ENCODE data around the gene MAEL.

Gene MAEL

DNA sequence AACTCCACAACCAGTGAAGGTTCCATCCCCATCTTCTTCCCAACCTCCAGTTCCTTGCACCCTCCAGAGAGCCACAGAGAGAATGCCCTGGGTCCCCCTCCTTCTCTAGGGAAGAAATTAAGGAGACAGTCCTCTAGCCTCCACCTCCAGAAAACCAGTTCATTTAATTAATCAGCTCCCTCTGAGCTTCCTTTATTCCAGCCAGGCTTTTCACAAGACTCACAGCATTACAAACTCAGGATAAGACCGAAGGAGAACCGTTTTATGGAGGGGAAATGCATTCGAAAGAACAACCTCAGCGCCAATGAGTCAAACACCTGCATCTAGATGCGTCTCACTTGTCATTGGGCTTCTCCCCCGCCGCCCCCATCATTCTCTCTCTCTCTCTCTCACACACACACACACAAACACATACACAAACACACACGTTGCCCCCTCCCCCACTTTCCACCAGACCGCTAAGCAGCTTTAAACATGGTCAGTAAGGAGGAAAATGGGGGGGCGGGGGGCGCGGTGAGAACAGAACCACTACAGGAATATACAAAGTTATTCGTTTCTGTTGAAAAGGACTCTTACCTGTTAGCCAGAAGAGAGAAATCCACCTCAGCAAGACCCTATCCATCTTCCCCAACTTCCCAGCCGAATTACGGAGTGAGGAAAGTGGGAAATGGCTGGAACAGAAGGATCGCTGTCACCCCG lies 14.3 kb upstream of the MAEL start:
- H3K27ac Mint-ChIP-seq = no peak overlapping the region
- peaks cover 33% of the 10 kb centered on the region for H3K4me1 Mint-ChIP-seq
- H3K4me3 Mint-ChIP-seq = peak overlapping the region; percentile 89
- TF ChIP-seq, protein P1, sequence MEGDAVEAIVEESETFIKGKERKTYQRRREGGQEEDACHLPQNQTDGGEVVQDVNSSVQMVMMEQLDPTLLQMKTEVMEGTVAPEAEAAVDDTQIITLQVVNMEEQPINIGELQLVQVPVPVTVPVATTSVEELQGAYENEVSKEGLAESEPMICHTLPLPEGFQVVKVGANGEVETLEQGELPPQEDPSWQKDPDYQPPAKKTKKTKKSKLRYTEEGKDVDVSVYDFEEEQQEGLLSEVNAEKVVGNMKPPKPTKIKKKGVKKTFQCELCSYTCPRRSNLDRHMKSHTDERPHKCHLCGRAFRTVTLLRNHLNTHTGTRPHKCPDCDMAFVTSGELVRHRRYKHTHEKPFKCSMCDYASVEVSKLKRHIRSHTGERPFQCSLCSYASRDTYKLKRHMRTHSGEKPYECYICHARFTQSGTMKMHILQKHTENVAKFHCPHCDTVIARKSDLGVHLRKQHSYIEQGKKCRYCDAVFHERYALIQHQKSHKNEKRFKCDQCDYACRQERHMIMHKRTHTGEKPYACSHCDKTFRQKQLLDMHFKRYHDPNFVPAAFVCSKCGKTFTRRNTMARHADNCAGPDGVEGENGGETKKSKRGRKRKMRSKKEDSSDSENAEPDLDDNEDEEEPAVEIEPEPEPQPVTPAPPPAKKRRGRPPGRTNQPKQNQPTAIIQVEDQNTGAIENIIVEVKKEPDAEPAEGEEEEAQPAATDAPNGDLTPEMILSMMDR (IDR thresholded peaks at IDR 0.05) = no peak
- no peaks in the 10 kb centered on the region for H3K36me3 Mint-ChIP-seq (ENCODE audit: low read depth)
- no peaks in the 10 kb centered on the region for H3K9me3 Mint-ChIP-seq
- DNase-seq = peak; percentile 18
- H3K27me3 Mint-ChIP-seq (ENCODE audit: low read depth, poor library complexity) = peaks cover 77% of the 10 kb centered on the region

DNA sequence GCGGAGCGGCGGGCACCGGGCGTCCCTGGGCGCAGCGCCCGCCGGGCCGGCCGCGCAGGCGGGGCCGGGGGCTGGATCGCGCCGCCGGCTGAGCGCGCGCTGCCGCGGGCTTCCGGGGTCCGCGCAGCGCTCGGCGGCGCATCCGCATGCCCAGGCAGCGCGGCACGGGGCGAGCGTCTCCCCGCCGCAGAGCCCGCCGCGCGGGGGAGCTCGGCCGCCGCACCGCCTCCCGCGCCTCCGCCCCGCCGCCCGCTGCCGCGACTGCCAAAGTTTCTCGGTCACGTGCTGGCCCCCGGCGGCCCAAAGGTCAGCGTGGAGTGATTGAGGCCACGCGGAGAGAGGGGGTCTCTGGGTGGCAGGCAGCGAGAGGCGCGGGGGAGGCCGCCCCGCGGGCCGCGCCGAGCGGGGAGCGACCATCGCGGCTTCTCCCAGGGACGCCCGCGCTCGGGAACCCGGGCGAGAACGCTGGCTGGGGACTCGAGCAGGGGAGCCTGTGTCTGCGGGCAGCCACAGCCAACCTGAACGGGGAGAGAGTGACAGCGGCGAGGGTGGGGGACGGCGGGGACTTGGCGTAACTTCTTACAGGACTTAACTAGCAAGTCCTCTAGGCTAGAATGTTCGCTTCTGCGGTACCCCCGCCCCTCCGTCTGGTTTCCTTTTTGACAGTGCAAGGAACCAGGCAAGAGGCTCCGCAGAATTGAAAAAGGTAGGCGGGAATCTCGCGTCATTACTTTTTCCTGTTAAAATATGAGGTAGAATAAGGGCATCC lies 13.5 kb upstream of the MAEL start, which contains the start of gene ILDR2:
TSS of gene ILDR2 (minus strand) at position 180 of the 769 bp plus-strand sequence. CDS start 272 bp downstream, outside the sequence.
- Mint-ChIP-seq H3K27ac (no peak within 1 kb of the TSS), H3K9me3 (no peaks in the 10 kb centered on the region), H3K27me3 (ENCODE audit: low read depth, poor library complexity) (peaks cover 81% of the 10 kb centered on the region), H3K4me1 (peaks cover 31% of the 10 kb centered on the region), H3K36me3 (ENCODE audit: low read depth) (no peaks in the 10 kb centered on the region), H3K4me3 (peak within 1 kb of the TSS; percentile 89)
- DNase-seq = peak; percentile 74
- TF ChIP-seq, protein P1 (IDR thresholded peaks at IDR 0.05) = no peak

DNA sequence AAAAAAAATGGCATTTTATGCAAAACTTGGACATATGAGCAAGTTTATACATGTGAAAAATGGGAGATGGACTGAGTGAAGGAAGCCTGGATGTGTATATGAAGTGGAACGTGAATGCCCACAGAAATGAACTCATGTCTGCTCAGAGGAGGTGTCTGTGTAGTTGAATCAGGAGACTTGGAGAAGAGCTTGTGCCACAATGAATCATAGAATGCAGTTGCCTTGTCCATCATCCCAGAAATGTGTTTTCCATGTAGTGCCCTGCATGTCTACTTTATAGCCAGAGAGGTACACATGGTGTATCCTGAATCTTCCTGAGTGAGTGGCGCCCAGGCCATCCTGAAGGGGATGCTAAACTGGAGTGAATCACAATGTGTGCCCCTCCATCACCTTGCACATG lies 11.1 kb upstream of the MAEL start:
- H3K36me3 Mint-ChIP-seq (ENCODE audit: low read depth) = no peaks in the 10 kb centered on the region
- H3K4me3 Mint-ChIP-seq = no peak overlapping the region
- no peaks in the 10 kb centered on the region for H3K9me3 Mint-ChIP-seq
- TF ChIP-seq, protein P1 (IDR thresholded peaks at IDR 0.05) = no peak
- DNase-seq = no peak
- H3K27me3 Mint-ChIP-seq (ENCODE audit: low read depth, poor library complexity) = peaks cover 64% of the 10 kb centered on the region
- H3K4me1 Mint-ChIP-seq = peaks cover 18% of the 10 kb centered on the region
- H3K27ac Mint-ChIP-seq = no peak overlapping the region

DNA sequence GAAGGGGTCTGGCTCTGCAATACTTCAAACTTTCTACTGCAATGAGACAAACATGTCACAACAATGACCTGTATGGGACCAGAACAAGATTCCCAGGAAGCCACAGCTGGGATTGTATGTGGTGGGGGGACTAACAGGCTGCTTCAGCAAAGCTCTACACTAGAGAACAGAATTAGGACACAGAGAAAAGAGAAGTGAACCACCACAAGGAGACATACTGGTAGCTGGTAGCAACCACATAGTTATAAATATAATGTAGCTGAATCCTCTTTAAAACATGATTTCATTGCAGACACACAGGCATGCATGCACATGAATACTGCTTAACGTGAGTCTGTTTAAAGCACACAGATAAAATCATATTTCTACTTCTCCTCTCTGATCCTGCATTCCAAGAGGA lies 10.3 kb upstream of the MAEL start:
- Mint-ChIP-seq H3K4me1 (peaks cover 18% of the 10 kb centered on the region), H3K9me3 (no peaks in the 10 kb centered on the region), H3K4me3 (no peak overlapping the region), H3K27ac (no peak overlapping the region), H3K27me3 (ENCODE audit: low read depth, poor library complexity) (peaks cover 55% of the 10 kb centered on the region), H3K36me3 (ENCODE audit: low read depth) (no peaks in the 10 kb centered on the region)
- TF ChIP-seq, protein P1 (IDR thresholded peaks at IDR 0.05) = no peak
- no peak for DNase-seq

DNA sequence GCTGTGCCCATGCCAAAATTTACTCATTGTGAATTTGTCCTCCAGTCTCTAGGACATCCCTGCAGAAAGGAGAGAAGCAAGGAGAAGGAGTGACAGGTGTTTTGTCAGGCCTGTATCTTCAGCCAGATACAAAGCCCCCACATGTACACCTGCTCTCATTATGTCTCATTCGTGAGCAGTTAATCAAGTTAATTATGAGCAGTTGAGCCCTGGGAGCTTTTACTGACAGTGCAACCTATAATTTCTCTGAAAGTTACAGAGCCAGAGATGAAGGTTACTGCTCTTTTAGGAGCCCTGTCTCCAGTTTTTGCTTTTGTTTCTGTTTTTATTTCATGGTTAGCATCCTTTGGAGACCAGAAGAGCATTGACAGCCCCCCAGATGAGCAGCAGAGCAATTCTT lies 8.7 kb upstream of the MAEL start:
- no peak overlapping the region for H3K27ac Mint-ChIP-seq
- no peak overlapping the region for H3K4me3 Mint-ChIP-seq
- H3K36me3 Mint-ChIP-seq (ENCODE audit: low read depth) = no peaks in the 10 kb centered on the region
- H3K4me1 Mint-ChIP-seq = peaks cover 9% of the 10 kb centered on the region
- DNase-seq = no peak
- H3K27me3 Mint-ChIP-seq (ENCODE audit: low read depth, poor library complexity) = peaks cover 48% of the 10 kb centered on the region
- H3K9me3 Mint-ChIP-seq = no peaks in the 10 kb centered on the region
- TF ChIP-seq, protein P1 (IDR thresholded peaks at IDR 0.05) = no peak
